Measurements from ENCODE around the gene HECW1. TPM values are rescaled to one million over a fixed set of nuclear protein-coding genes. Genes with fewer than 3 reads are reported as not detected.

The HECW1 gene
- total and polyA plus RNA-seq, 11 donors: 0.23 TPM; not detected in 10

GRCh38 chr7:43492896-43493295 lies 380.4 kb downstream of the HECW1 start:
- intact Hi-C loops (cut with DNase I): no loop called here
- ATAC-seq: no peak
- WGBS, 4 donors: 84 to 90% (median 87%) methylated on average over 5 of the region's 5 CpGs
- H3K9me3 ChIP-seq: no peaks in the 10 kb centered on the region
- peaks cover 0 to 3% (median 0%) of the 10 kb centered on the region in 9 donors for H3K27me3 ChIP-seq
- peaks cover 0 to 18% (median 9%) of the 10 kb centered on the region in 12 donors for H3K4me1 ChIP-seq
- no peak for TF ChIP-seq CTCF (IDR thresholded peaks at IDR 0.05)
- TF ChIP-seq POLR2A (IDR thresholded peaks at IDR 0.05): no peak
- no peak for DNase-seq
- no peak overlapping the region for H3K27ac ChIP-seq
- H3K36me3 ChIP-seq: no peaks in the 10 kb centered on the region
- H3K4me3 ChIP-seq: no peak overlapping the region

DNA sequence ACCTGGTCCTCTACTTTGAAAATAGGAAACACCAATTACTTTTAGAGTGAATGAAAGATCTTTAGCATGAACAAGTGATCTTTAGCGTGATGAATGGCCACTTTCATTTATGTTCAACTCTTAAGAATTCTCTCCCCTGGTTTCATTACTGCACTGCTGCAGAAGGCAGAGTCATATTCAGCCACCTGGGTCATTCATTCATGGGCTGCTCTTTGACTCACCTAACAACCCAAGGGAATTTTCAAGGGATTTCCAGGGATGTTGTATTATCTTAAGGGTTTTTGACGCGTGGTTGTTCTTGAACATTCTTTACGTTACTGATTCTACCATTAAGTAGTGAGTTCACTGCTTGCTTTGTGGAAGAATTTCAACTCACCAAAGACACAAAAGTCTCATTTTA lies 383.1 kb downstream of the HECW1 start:
- 82 to 95% (median 93%) methylated on average over 4 of the region's 4 CpGs for WGBS, 4 donors
- no peak for TF ChIP-seq CTCF (IDR thresholded peaks at IDR 0.05)
- no peak for TF ChIP-seq POLR2A (IDR thresholded peaks at IDR 0.05)
- no peaks in the 10 kb centered on the region for H3K36me3 ChIP-seq
- H3K9me3 ChIP-seq: no peaks in the 10 kb centered on the region
- H3K27me3 ChIP-seq: peaks cover 0 to 3% (median 0%) of the 10 kb centered on the region in 9 donors
- no peaks in the 10 kb centered on the region for H3K4me1 ChIP-seq
- ATAC-seq (no peak), DNase-seq (no peak)
- intact Hi-C loops (cut with DNase I): no loop called here
- no peak overlapping the region for H3K4me3 ChIP-seq
- no peak overlapping the region for H3K27ac ChIP-seq

DNA sequence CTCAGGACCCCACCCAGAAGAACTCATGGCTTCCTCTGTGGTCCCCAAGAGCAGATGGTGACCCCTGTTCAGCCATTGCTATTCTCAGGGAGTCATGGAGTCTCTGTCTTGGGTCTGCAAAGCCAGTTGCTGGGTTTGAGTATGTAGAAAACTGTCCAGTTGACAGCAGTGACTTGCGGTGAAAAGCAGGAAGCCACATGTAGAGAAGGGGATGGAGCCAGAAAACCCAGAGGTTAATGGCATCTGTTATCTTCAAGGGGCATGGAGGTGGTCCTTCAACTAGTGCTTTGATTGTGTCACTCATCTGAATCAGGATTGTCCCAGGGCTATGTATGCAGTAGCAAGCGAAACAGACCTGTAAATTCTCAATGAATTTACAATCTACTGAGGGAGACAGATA lies 384.1 kb downstream of the HECW1 start:
- DNase-seq: no peak
- intact Hi-C loops (cut with DNase I): no loop called here
- no peak overlapping the region for H3K27ac ChIP-seq
- H3K27me3 ChIP-seq: peaks cover 0 to 3% (median 0%) of the 10 kb centered on the region in 9 donors
- no peaks in the 10 kb centered on the region for H3K9me3 ChIP-seq
- H3K4me1 ChIP-seq: no peaks in the 10 kb centered on the region
- no peak for ATAC-seq
- H3K4me3 ChIP-seq: no peak overlapping the region
- 82 to 90% (median 86%) methylated on average over 2 of the region's 2 CpGs for WGBS, 4 donors
- no peak for TF ChIP-seq POLR2A (IDR thresholded peaks at IDR 0.05)
- TF ChIP-seq CTCF (IDR thresholded peaks at IDR 0.05): no peak
- no peaks in the 10 kb centered on the region for H3K36me3 ChIP-seq

GRCh38 chr7:43501870-43502269 lies 389.4 kb downstream of the HECW1 start:
- ATAC-seq (no peak), DNase-seq (no peak)
- Histone ChIP-seq H3K4me1 (no peaks in the 10 kb centered on the region), H3K27me3 (peaks cover 0 to 3% (median 0%) of the 10 kb centered on the region in 9 donors), H3K9me3 (no peaks in the 10 kb centered on the region), H3K27ac (no peak overlapping the region), H3K4me3 (no peak overlapping the region), H3K36me3 (no peaks in the 10 kb centered on the region)
- intact Hi-C loops (cut with DNase I): no loop called here
- 50 to 66% (median 64%) methylated on average over 3 of the region's 3 CpGs for WGBS, 4 donors
- TF ChIP-seq CTCF (IDR thresholded peaks at IDR 0.05) (no peak), POLR2A (IDR thresholded peaks at IDR 0.05) (no peak)

All from heart left ventricle (tissue), 16 donors.